ENCODE measurements around the gene PRAF2. TPM values are rescaled to one million over a fixed set of nuclear protein-coding genes. Genes with fewer than 3 reads are reported as not detected.

Gene PRAF2
- total RNA-seq, 2 experiments from 2014 or later: 10.8 to 12.4 TPM

DNA sequence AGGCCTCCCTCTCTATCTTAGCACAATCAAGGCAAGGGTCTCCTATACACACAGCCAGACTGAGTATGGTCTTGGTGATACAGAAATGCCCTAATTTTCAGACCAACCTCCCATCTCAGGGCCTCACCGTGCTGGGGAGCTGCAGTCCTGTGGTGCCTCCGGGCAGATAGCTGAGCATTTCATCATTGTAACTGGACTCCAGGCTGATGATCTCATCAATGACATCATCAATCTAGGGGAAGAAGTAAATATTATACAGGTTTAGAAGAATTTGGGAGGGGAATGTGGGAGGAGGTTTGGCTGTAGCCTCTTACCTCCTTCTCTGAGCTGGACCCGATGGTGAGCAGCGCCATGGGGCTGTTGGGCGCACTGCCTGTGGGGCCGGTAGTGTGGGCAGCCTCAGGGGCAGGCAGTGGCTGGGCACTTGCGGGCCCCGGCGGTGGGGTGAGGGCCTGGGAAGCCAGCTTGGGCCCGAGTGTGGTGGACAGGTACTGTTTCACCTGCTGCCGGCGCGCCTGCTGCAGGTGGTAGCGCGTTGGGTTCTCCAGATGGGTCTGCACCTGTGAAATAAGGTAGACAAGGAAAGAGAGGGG lies 35.8 kb downstream of the PRAF2 start:
- Mint-ChIP-seq H3K4me3 (no peak overlapping the region), H3K27ac (peak overlapping the region; percentile 30), H3K27me3 (no peaks in the 10 kb centered on the region), H3K36me3 (ENCODE audit: low read depth) (peaks cover 19% of the 10 kb centered on the region), H3K9me3 (no peaks in the 10 kb centered on the region), H3K4me1 (ENCODE audit: low read depth) (peaks cover 24% of the 10 kb centered on the region)
- POLR2A ChIA-PET: no interaction called here
- TF ChIP-seq, protein P1, sequence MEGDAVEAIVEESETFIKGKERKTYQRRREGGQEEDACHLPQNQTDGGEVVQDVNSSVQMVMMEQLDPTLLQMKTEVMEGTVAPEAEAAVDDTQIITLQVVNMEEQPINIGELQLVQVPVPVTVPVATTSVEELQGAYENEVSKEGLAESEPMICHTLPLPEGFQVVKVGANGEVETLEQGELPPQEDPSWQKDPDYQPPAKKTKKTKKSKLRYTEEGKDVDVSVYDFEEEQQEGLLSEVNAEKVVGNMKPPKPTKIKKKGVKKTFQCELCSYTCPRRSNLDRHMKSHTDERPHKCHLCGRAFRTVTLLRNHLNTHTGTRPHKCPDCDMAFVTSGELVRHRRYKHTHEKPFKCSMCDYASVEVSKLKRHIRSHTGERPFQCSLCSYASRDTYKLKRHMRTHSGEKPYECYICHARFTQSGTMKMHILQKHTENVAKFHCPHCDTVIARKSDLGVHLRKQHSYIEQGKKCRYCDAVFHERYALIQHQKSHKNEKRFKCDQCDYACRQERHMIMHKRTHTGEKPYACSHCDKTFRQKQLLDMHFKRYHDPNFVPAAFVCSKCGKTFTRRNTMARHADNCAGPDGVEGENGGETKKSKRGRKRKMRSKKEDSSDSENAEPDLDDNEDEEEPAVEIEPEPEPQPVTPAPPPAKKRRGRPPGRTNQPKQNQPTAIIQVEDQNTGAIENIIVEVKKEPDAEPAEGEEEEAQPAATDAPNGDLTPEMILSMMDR (IDR thresholded peaks at IDR 0.05): no peak
- DNase-seq (no peak), ATAC-seq (no peak)
- intact Hi-C loops (cut with micrococcal nuclease): no loop called here
- CTCF ChIA-PET: no interaction called here

DNA sequence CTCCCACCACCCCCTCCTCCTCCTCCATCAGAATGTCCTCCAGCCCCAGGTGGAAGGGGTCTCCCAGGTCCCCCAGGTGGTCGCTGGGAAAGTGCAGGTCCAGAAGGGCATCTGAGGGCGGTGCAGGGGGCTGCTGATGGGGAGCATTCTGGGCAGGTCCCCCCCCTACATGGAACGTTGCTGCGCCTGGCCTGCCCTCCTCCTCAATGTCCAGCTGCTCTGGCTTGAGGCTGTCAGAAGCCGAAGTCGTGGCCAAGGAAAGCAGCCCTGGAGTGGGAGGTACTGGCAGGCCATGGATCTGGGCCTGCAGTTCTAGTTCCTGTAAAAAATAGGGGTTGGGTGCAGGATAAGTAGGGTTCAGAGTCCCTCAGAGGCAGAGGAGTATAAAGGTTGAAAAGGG lies 43.5 kb downstream of the PRAF2 start:
- CTCF ChIA-PET: no interaction called here
- intact Hi-C loops (cut with micrococcal nuclease): no loop called here
- TF ChIP-seq, protein P1 (IDR thresholded peaks at IDR 0.05): no peak
- Mint-ChIP-seq H3K9me3 (no peaks in the 10 kb centered on the region), H3K36me3 (ENCODE audit: low read depth) (peaks cover 5% of the 10 kb centered on the region), H3K27ac (no peak overlapping the region), H3K4me1 (ENCODE audit: low read depth) (no peaks in the 10 kb centered on the region), H3K4me3 (no peak overlapping the region), H3K27me3 (no peaks in the 10 kb centered on the region)
- DNase-seq (no peak), ATAC-seq (no peak)
- POLR2A ChIA-PET: interaction anchor here (1.1 kb wide), 1 partner anchor 28 kb away, joined by 3 read pairs; the partner anchor contains the start of gene GRIPAP1

DNA sequence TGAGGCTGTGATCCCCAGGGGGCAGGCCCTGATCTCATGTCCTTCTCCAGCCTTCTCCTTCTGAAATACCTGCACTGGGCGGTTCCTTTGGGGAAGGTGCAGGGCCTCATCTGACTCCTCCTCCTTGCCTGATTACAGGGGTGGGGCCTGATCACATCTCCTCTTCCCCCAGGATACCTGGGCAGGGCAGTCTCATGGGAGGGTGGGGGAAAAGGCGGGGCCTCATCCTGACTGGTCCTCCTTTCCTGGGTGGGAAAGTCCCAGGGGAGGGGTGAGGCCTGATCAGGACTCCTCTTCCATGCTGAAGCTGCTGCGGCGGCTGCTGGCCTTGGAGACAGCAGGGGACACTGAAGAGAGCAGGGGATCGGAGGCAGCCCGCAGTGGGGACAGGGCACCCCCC lies 43.9 kb downstream of the PRAF2 start:
- ChIA-PET CTCF (no interaction called here), POLR2A (no interaction called here)
- no peak for ATAC-seq
- Mint-ChIP-seq H3K36me3 (ENCODE audit: low read depth) (peaks cover 5% of the 10 kb centered on the region), H3K9me3 (no peaks in the 10 kb centered on the region), H3K4me3 (no peak overlapping the region), H3K4me1 (ENCODE audit: low read depth) (no peaks in the 10 kb centered on the region), H3K27ac (no peak overlapping the region), H3K27me3 (no peaks in the 10 kb centered on the region)
- intact Hi-C loops (cut with micrococcal nuclease): no loop called here
- no peak for DNase-seq
- TF ChIP-seq, protein P1 (IDR thresholded peaks at IDR 0.05): no peak

Other genes starting within 250 kb of the PRAF2 start
- gene ERAS, start 247.5 kb downstream of the PRAF2 start, total RNA-seq: not detected
- 1 to 10 TPM; 1.1 to 1.4 TPM for gene PCSK1N, start 238.4 kb downstream of the PRAF2 start, total RNA-seq
- 10 to 100 TPM; 50.1 to 52.2 TPM for gene TIMM17B, start 176.2 kb downstream of the PRAF2 start, total RNA-seq
- gene PQBP1, start 176.1 kb downstream of the PRAF2 start, total RNA-seq: 10 to 100 TPM; 63.9 to 66.5 TPM
- 10 to 100 TPM; 14.7 to 15.0 TPM for gene SLC35A2, start 162.4 kb downstream of the PRAF2 start, total RNA-seq
- gene PIM2, start 155.0 kb downstream of the PRAF2 start, total RNA-seq: 100 to 1,000 TPM; 169 to 177 TPM
- gene OTUD5, start 116.4 kb downstream of the PRAF2 start, total RNA-seq: 10 to 100 TPM; 50.6 to 51.5 TPM
- 1 to 10 TPM; 2.5 to 2.6 TPM for gene KCND1, start 102.2 kb downstream of the PRAF2 start, total RNA-seq
- gene GRIPAP1, start 71.7 kb downstream of the PRAF2 start, total RNA-seq: 10 to 100 TPM; 64.3 to 67.7 TPM
- 10 to 100 TPM; 17.9 to 19.5 TPM for gene TFE3, start 30.6 kb downstream of the PRAF2 start, total RNA-seq
- 1 to 10 TPM; 3.5 to 3.7 TPM for gene CCDC120, start 15.0 kb downstream of the PRAF2 start, total RNA-seq
- 10 to 100 TPM; 16.9 to 19.6 TPM for gene WDR45, start 5.9 kb upstream of the PRAF2 start, total RNA-seq
- 10 to 100 TPM; 18.5 to 19.0 TPM for gene GPKOW, start 49.7 kb upstream of the PRAF2 start, total RNA-seq
- gene MAGIX, start 88.8 kb upstream of the PRAF2 start, total RNA-seq: under 1 TPM; 0.54 to 0.87 TPM
- 100 to 1,000 TPM; 130 to 136 TPM for gene PLP2, start 97.9 kb upstream of the PRAF2 start, total RNA-seq
- 10 to 100 TPM; 25.9 TPM for gene PRICKLE3, start 112.4 kb upstream of the PRAF2 start, total RNA-seq
- 10 to 100 TPM; 10.2 to 11.4 TPM for gene SYP, start 126.2 kb upstream of the PRAF2 start, total RNA-seq
- 1 to 10 TPM in 1 of 2 experiments, under 1 TPM in 1; 0.90 to 1.1 TPM for gene CACNA1F, start 159.3 kb upstream of the PRAF2 start, total RNA-seq
- 10 to 100 TPM; 27.4 to 29.9 TPM for gene CCDC22, start 161.5 kb upstream of the PRAF2 start, total RNA-seq
- gene FOXP3, start 190.7 kb upstream of the PRAF2 start, total RNA-seq: 10 to 100 TPM; 22.3 to 23.5 TPM
- gene PPP1R3F, start 195.8 kb upstream of the PRAF2 start, total RNA-seq: 1 to 10 TPM; 4.8 to 5.4 TPM
- gene GAGE10, start 229.6 kb upstream of the PRAF2 start, total RNA-seq: not detected
- not detected for gene GAGE12J, start 248.0 kb upstream of the PRAF2 start, total RNA-seq

Measured in activated CD8-positive, alpha-beta T cell treated with anti-CD3 and anti-CD28 coated beads for 36 hours (primary cell).